SK-N-SH treated with all-trans-retinoic acid at 6 μM for 48 hours (cell line): ENCODE results near the gene RNF144A.

Experiments used
- ATAC-seq: fragments of 200-7000 bp; cut with Tn5 transposase; 3 replicates; pipeline ENCODE4 v1.9.1; 2020; ENCODE audit warnings: mild to moderate bottlenecking, moderate library complexity
- ARNTL ChIP-seq: fragments of 450-650 bp; formaldehyde crosslinking; IDR thresholded peaks from 2 replicates; pipeline ENCODE4 v1.5.0; 2020; ENCODE audit warnings: low read depth, mild to moderate bottlenecking, moderate library complexity, borderline replicate concordance
- BACH2 ChIP-seq: fragments of 250-450 bp; sonication (Bioruptor Pico); IDR thresholded peaks from 2 replicates; pipeline ENCODE4 v1.9.0; 2021; ENCODE audit warnings: mild to moderate bottlenecking, borderline replicate concordance
- CSDC2 ChIP-seq: fragments of 250-450 bp; sonication (Bioruptor Pico); IDR thresholded peaks from 2 replicates; pipeline ENCODE4 v1.5.0; 2020; ENCODE audit warnings: mild to moderate bottlenecking, moderate library complexity
- ESRRG ChIP-seq: fragments of 250-450 bp; sonication (Bioruptor Pico); IDR thresholded peaks from 2 replicates; pipeline ENCODE4 v1.6.1; 2021; ENCODE audit warnings: mild to moderate bottlenecking
- GLIS3 ChIP-seq: fragments of 250-450 bp; sonication (Bioruptor Pico); IDR thresholded peaks from 2 replicates; pipeline ENCODE4 v1.5.0; 2020; ENCODE audit warnings: mild to moderate bottlenecking, moderate library complexity
- ISL1 ChIP-seq: fragments of 250-450 bp; sonication (Bioruptor Pico); IDR thresholded peaks from 2 replicates; pipeline ENCODE4 v2.1.2; 2022; ENCODE audit warnings: mild to moderate bottlenecking, moderate library complexity
- OSR1 ChIP-seq: fragments of 250-450 bp; sonication (Bioruptor Pico); IDR thresholded peaks from 2 replicates; pipeline ENCODE4 v1.8.0; 2022; ENCODE audit warnings: moderate library complexity, mild to moderate bottlenecking, inconsistent platforms
- PPARA ChIP-seq: fragments of 250-450 bp; sonication (Bioruptor Pico); IDR thresholded peaks from 2 replicates; pipeline ENCODE4 v1.5.0; 2020; ENCODE audit warnings: mild to moderate bottlenecking, borderline replicate concordance
- RARB ChIP-seq: fragments of 250-450 bp; sonication (Bioruptor Pico); IDR thresholded peaks from 2 replicates; pipeline ENCODE4 v1.8.0; 2021; ENCODE audit warnings: mild to moderate bottlenecking, moderate library complexity
- SNAI2 ChIP-seq: fragments of 250-450 bp; sonication (Bioruptor Pico); IDR thresholded peaks from 2 replicates; pipeline ENCODE4 v1.5.0; 2020; ENCODE audit warnings: mild to moderate bottlenecking, moderate library complexity
- TCF4 ChIP-seq: fragments of 250-450 bp; sonication (Bioruptor Pico); IDR thresholded peaks from 2 replicates; pipeline ENCODE4 v1.8.0; 2021; ENCODE audit warnings: mild to moderate bottlenecking, moderate library complexity, borderline replicate concordance
- TOX ChIP-seq: fragments of 250-450 bp; sonication (Bioruptor Pico); IDR thresholded peaks from 2 replicates; pipeline ENCODE4 v1.8.0; 2021; ENCODE audit warnings: mild to moderate bottlenecking, moderate library complexity, borderline replicate concordance
- ZC3H10 ChIP-seq: fragments of 250-450 bp; sonication (Bioruptor Pico); IDR thresholded peaks from 2 replicates; pipeline ENCODE4 v1.5.1; 2021; ENCODE audit warnings: mild to moderate bottlenecking, moderate library complexity
- ZFP3 ChIP-seq: fragments of 250-450 bp; sonication (Bioruptor Pico); IDR thresholded peaks from 2 replicates; pipeline ENCODE4 v1.5.0; 2020; ENCODE audit warnings: mild to moderate bottlenecking, moderate library complexity
- ZFP30 ChIP-seq: fragments of 450-650 bp; formaldehyde crosslinking; IDR thresholded peaks from 2 replicates; pipeline ENCODE4 v1.5.0; 2022; ENCODE audit warnings: mild to moderate bottlenecking, moderate library complexity
- ZNF565 ChIP-seq: fragments of 450-650 bp; formaldehyde crosslinking; conservative IDR thresholded peaks from 2 replicates; pipeline ENCODE4 v1.5.0; 2020; ENCODE audit warnings: low read depth, mild to moderate bottlenecking, moderate library complexity
- ZNF70 ChIP-seq: fragments of 450-650 bp; formaldehyde crosslinking; IDR thresholded peaks from 2 replicates; pipeline ENCODE4 v1.5.0; 2020; ENCODE audit warnings: mild to moderate bottlenecking, moderate library complexity
- ZNF8 ChIP-seq: fragments of 450-650 bp; formaldehyde crosslinking; IDR thresholded peaks from 2 replicates; pipeline ENCODE4 v1.5.0; 2020; ENCODE audit warnings: mild to moderate bottlenecking, moderate library complexity
- TF ChIP-seq, protein P1 (sequence below): fragments of 250-450 bp; sonication (Bioruptor Pico); IDR thresholded peaks from 2 replicates; pipeline ENCODE4 v1.5.0; 2020; ENCODE audit warnings: mild to moderate bottlenecking, moderate library complexity
- TF ChIP-seq, protein P2 (sequence below): fragments of 250-450 bp; sonication (Bioruptor Pico); IDR thresholded peaks from 2 replicates; pipeline ENCODE4 v1.8.0; 2021; ENCODE audit warnings: low read depth, mild to moderate bottlenecking, moderate library complexity, borderline replicate concordance
- TF ChIP-seq, protein P3 (sequence below): fragments of 250-450 bp; sonication (Bioruptor Pico); IDR thresholded peaks from 2 replicates; pipeline ENCODE4 v1.5.1; 2021; ENCODE audit warnings: mild to moderate bottlenecking, moderate library complexity

Gene RNF144A

DNA sequence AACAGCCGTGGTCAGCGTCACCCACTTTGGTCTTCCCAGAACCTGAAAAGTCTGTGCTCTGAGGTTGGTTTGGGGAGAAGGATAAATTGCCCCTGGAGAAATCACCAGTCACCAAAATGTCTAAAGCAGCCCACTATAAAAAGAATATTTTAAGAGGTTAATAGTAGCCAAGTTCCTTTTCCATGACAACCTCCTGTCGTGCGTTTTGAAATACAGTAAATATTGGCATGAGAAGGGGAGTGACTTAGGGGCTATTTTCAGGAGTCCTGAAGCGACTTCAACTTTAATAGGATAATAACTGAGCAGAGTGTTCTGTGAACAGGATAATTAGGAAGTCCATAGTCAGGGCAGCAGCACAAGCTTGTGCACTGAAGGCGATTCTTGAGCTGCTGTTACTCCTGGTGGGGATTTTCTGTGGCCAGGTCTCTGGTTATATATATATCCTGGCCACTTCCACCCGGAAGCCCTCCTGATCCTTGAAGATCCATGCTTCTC, 49.3 kb downstream of the RNF144A start:
- TF ChIP-seq CSDC2 (CRISPR knock-in tag): no peak
- TF ChIP-seq ESRRG (CRISPR knock-in tag): no peak
- TF ChIP-seq GLIS3 (CRISPR knock-in tag): no peak
- TF ChIP-seq PPARA (CRISPR knock-in tag): no peak
- no peak for TF ChIP-seq ARNTL (CRISPR knock-in tag)
- no peak for TF ChIP-seq BACH2 (CRISPR knock-in tag)
- TF ChIP-seq ZFP30 (CRISPR knock-in tag): no peak
- no peak for TF ChIP-seq SNAI2 (CRISPR knock-in tag)
- TF ChIP-seq, protein P1, sequence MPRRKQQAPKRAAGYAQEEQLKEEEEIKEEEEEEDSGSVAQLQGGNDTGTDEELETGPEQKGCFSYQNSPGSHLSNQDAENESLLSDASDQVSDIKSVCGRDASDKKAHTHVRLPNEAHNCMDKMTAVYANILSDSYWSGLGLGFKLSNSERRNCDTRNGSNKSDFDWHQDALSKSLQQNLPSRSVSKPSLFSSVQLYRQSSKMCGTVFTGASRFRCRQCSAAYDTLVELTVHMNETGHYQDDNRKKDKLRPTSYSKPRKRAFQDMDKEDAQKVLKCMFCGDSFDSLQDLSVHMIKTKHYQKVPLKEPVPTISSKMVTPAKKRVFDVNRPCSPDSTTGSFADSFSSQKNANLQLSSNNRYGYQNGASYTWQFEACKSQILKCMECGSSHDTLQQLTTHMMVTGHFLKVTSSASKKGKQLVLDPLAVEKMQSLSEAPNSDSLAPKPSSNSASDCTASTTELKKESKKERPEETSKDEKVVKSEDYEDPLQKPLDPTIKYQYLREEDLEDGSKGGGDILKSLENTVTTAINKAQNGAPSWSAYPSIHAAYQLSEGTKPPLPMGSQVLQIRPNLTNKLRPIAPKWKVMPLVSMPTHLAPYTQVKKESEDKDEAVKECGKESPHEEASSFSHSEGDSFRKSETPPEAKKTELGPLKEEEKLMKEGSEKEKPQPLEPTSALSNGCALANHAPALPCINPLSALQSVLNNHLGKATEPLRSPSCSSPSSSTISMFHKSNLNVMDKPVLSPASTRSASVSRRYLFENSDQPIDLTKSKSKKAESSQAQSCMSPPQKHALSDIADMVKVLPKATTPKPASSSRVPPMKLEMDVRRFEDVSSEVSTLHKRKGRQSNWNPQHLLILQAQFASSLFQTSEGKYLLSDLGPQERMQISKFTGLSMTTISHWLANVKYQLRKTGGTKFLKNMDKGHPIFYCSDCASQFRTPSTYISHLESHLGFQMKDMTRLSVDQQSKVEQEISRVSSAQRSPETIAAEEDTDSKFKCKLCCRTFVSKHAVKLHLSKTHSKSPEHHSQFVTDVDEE (CRISPR knock-in tag): no peak
- TF ChIP-seq TCF4: no peak
- no peak for TF ChIP-seq ZFP3
- no peak for TF ChIP-seq ZNF70 (CRISPR knock-in tag)
- no peak for TF ChIP-seq TOX (CRISPR knock-in tag)
- no peak for TF ChIP-seq RARB
- no peak for ATAC-seq

DNA sequence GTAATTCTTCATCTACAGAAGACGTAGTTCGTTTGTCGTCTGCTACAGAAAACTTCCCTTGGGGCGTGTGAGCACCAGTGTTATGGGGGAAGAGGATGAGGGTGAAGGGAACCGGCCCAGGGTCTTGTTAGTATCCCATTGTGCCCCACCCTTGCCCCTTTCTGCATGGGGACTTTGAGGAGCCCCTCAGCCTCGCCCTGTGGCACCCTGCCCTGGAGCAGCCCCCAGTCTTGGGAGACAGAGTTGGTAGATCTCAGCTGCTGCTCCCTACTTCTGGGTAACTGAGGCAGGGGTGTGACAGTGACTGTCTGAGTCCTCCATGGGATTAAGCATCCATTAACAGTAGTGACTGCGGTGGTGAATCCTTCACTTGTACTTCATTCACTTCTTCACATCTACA, 50.1 kb downstream of the RNF144A start:
- TF ChIP-seq ZNF8 (CRISPR knock-in tag) (no peak), SNAI2 (CRISPR knock-in tag) (no peak), ZC3H10 (CRISPR knock-in tag) (no peak), ZFP3 (no peak), ZFP30 (CRISPR knock-in tag) (no peak), ESRRG (CRISPR knock-in tag) (no peak), PPARA (CRISPR knock-in tag) (no peak), RARB (no peak), OSR1 (no peak), BACH2 (CRISPR knock-in tag) (no peak), ARNTL (CRISPR knock-in tag) (no peak)
- TF ChIP-seq, protein P2, sequence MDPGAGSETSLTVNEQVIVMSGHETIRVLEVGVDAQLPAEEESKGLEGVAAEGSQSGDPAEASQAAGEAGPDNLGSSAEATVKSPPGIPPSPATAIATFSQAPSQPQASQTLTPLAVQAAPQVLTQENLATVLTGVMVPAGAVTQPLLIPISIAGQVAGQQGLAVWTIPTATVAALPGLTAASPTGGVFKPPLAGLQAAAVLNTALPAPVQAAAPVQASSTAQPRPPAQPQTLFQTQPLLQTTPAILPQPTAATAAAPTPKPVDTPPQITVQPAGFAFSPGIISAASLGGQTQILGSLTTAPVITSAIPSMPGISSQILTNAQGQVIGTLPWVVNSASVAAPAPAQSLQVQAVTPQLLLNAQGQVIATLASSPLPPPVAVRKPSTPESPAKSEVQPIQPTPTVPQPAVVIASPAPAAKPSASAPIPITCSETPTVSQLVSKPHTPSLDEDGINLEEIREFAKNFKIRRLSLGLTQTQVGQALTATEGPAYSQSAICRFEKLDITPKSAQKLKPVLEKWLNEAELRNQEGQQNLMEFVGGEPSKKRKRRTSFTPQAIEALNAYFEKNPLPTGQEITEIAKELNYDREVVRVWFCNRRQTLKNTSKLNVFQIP (CRISPR knock-in tag): no peak
- TF ChIP-seq, protein P3, sequence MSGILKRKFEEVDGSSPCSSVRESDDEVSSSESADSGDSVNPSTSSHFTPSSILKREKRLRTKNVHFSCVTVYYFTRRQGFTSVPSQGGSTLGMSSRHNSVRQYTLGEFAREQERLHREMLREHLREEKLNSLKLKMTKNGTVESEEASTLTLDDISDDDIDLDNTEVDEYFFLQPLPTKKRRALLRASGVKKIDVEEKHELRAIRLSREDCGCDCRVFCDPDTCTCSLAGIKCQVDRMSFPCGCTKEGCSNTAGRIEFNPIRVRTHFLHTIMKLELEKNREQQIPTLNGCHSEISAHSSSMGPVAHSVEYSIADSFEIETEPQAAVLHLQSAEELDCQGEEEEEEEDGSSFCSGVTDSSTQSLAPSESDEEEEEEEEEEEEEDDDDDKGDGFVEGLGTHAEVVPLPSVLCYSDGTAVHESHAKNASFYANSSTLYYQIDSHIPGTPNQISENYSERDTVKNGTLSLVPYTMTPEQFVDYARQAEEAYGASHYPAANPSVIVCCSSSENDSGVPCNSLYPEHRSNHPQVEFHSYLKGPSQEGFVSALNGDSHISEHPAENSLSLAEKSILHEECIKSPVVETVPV: no peak
- TF ChIP-seq, protein P1 (CRISPR knock-in tag): no peak
- TF ChIP-seq, all 23 proteins: peak for 0

DNA sequence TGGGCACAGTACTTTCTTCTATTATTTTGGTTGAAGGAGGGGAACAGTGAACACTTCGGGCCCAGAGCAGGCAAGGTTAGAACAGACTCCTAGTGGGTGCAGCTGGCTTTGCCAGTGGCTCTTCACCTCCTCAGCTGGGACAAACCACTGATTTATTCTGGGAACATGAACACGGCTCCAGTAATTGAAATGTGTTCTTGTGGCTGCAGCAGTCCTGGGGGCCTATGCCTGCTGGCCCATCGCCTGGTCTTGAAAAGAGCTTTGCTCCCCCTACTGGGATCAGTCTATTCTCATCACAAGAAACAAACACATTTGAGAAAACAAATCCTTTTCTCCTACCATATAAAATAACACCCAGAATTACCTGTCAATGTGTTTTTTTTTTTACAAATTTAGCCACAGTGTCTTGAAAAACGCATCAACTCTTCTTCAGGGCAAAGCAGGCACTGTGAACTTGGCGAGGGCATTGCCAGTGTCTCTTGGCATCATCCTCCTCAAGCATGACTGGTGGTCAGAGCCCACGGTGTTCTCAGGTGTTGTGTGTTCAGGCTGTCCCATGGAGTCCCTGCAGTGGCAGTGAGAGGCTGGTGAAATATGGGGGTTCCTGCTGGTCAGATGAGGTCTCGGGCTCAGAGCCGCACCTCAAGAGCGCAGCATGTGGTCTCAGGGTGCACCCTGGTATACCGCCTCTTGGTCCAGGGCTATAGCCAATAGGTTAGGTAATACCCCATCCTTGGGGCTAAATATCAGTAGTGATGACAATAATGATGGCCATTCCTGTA, 51.3 kb downstream of the RNF144A start:
- TF ChIP-seq ZNF565 (CRISPR knock-in tag) (no peak), ZFP30 (CRISPR knock-in tag) (no peak), TOX (CRISPR knock-in tag) (no peak), ESRRG (CRISPR knock-in tag) (no peak), ISL1 (CRISPR knock-in tag) (no peak), PPARA (CRISPR knock-in tag) (no peak), GLIS3 (CRISPR knock-in tag) (no peak)
- TF ChIP-seq, all 23 proteins: peak for 0
- ATAC-seq: no peak; the same call in 2 of the 3 replicates

More for the DNA sequence above, 50.1 kb downstream of the RNF144A start:
- ATAC-seq: no peak
